ENCODE measurements around the gene MALRD1. TPM values are rescaled to one million over a fixed set of nuclear protein-coding genes. Genes with fewer than 3 reads are reported as not detected.

The MALRD1 gene
- total RNA-seq, 2 donors from 2014 or later, result not detected

DNA sequence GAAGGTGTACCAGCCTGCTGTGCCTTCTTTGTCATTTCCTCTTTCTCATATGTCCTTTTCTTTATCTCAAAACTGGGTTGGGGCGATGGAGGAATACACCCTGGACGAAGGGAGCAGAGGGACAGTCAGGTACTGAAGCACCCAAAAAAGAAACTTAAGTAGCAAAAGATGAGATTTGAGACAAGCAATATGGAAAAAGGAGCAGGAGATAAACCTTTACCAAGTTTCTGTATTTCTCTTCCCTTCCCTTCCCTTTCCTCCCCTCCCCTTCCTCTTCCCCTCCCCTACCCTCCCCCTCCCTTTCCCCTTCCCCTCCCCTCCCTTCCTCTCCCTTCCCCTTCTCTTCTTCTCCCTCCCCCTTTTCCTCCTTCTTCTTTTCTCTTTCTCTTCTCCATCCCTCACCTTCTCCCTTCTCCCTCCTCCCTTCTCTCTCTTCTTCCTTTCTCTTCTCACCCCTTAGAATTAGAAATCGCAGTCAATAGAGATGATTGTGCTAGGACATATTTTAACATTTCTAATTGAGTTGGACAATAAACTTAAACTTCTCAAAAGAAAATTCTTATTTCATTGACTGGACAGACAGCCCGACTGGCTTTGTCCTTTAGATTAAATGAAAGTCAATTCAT lies 652.9 kb downstream of the MALRD1 start:
- Mint-ChIP-seq H3K4me3 (no peak overlapping the region), H3K4me1 (no peaks in the 10 kb centered on the region), H3K36me3 (ENCODE audit: low read depth) (no peaks in the 10 kb centered on the region), H3K27me3 (no peaks in the 10 kb centered on the region), H3K27ac (no peak overlapping the region)
- ATAC-seq, result no peak
- DNase-seq, result no peak
- peaks cover 4% of the 10 kb centered on the region for H3K9me3 ChIP-seq (ENCODE audit: control insufficient read depth, low read length, poor library complexity, severe bottlenecking)

DNA sequence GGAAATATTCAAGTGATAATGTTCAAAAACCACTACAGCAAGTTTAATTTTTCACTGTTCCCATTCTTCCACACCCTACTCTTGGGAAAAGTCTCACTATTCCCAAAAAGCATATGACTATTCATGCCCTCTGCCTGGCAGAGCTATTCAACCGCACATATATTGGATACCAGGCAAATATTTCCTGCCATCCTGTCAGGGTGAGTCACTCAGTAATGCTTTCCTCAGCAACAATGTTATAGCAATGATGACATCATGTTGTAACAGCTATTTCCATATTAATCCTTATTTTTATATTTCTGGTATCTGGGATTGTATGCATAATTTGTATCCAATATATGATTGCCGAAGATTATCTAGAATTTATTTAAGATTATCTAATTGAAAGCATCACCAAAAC lies 653.6 kb downstream of the MALRD1 start:
- H3K27ac Mint-ChIP-seq, result no peak overlapping the region
- peaks cover 4% of the 10 kb centered on the region for H3K9me3 ChIP-seq (ENCODE audit: control insufficient read depth, low read length, poor library complexity, severe bottlenecking)
- H3K36me3 Mint-ChIP-seq (ENCODE audit: low read depth), result no peaks in the 10 kb centered on the region
- H3K4me3 Mint-ChIP-seq, result no peak overlapping the region
- no peaks in the 10 kb centered on the region for H3K27me3 Mint-ChIP-seq
- no peak for DNase-seq
- no peak for ATAC-seq
- H3K4me1 Mint-ChIP-seq, result no peaks in the 10 kb centered on the region

DNA sequence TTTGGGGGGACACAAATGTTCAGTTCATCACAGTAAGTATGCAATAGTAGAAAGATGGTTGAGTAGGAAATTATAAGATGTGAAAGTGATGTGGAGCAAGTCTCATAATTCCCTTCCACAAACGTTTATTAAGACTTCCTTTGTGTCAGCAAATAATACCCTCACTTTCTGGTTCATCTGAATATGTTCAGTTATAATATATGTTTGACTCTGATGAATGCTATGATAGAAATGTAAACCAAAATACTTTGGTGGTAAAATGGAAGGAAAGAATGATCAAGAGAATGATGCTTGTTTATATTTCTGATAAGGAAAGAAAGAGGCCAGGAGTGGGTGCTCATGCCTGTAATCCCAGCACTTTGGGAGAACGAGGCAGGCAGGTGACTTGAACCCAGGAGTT lies 655.9 kb downstream of the MALRD1 start:
- DNase-seq (no peak), ATAC-seq (no peak)
- H3K36me3 Mint-ChIP-seq (ENCODE audit: low read depth), result no peaks in the 10 kb centered on the region
- H3K9me3 ChIP-seq (ENCODE audit: control insufficient read depth, low read length, poor library complexity, severe bottlenecking), result no peaks in the 10 kb centered on the region
- no peak overlapping the region for H3K4me3 Mint-ChIP-seq
- H3K27ac Mint-ChIP-seq, result no peak overlapping the region
- H3K27me3 Mint-ChIP-seq, result no peaks in the 10 kb centered on the region
- no peaks in the 10 kb centered on the region for H3K4me1 Mint-ChIP-seq

DNA sequence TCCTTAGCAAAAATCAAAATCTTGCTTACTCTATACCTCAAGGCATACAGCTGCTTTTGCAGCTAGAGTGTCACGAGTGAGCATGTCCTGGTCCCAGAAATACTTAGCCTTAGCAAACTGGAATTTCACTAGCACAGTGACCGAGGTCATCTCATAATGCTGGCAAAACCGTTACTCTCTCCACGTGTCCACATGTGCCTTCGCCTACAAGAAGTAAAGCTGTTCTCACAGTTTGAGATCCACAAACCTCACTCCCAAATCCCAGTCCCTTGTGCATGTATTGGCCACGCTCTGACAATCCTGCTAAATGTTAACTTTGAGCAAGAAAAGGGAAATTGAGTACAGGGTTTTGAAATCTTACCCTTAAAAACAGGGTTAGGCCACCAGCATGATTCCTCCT lies 656.6 kb downstream of the MALRD1 start:
- DNase-seq (no peak), ATAC-seq (no peak)
- Mint-ChIP-seq H3K4me1 (no peaks in the 10 kb centered on the region), H3K27me3 (no peaks in the 10 kb centered on the region), H3K27ac (no peak overlapping the region), H3K4me3 (no peak overlapping the region), H3K36me3 (ENCODE audit: low read depth) (no peaks in the 10 kb centered on the region)
- no peaks in the 10 kb centered on the region for H3K9me3 ChIP-seq (ENCODE audit: control insufficient read depth, low read length, poor library complexity, severe bottlenecking)

DNA sequence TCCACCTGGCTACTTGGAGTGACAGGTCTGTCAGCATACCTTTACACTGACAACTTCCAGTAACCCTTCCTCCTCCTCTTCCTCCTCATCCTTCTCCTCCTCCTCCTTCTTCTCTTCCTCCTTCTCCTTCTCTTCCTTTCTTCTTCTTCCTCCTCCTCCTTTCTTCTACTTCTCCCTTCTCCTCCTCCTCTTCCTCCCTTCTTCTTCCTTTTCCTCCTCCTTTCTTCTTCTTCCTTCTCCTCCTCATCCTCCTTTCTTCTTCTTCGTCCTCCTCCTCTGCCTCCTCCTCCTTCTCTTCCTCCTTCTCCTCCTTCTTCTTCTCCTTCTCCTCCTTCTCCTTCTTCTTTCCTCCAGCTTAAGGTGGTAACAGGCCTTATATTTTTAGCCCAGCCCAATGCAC lies 658.3 kb downstream of the MALRD1 start:
- no peaks in the 10 kb centered on the region for H3K9me3 ChIP-seq (ENCODE audit: control insufficient read depth, low read length, poor library complexity, severe bottlenecking)
- DNase-seq (no peak), ATAC-seq (no peak)
- no peak overlapping the region for H3K4me3 Mint-ChIP-seq
- H3K4me1 Mint-ChIP-seq, result no peaks in the 10 kb centered on the region
- H3K27ac Mint-ChIP-seq, result no peak overlapping the region
- no peaks in the 10 kb centered on the region for H3K27me3 Mint-ChIP-seq
- no peaks in the 10 kb centered on the region for H3K36me3 Mint-ChIP-seq (ENCODE audit: low read depth)

DNA sequence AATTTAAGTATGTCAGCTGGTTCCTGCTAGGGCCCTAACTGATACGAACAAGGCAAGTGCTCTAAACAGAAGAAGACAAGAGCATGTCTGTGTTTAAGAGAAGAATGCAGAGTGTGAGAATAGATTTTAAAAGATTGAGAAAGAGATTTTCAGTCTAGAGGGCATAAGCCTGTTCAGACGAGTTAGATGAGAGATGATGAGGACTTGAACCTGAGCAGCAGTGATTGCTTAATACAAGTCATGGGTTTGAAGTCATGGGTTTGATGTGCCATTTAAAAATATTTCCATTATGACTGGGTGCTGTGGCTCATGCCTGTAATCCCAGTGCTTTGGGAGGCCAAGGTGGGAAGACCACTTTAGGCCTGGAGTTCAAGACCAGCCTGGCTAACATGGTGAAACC lies 658.8 kb downstream of the MALRD1 start:
- Mint-ChIP-seq H3K27me3 (no peaks in the 10 kb centered on the region), H3K27ac (no peak overlapping the region), H3K4me1 (no peaks in the 10 kb centered on the region), H3K36me3 (ENCODE audit: low read depth) (no peaks in the 10 kb centered on the region), H3K4me3 (no peak overlapping the region)
- no peaks in the 10 kb centered on the region for H3K9me3 ChIP-seq (ENCODE audit: control insufficient read depth, low read length, poor library complexity, severe bottlenecking)
- ATAC-seq (no peak), DNase-seq (no peak)

DNA sequence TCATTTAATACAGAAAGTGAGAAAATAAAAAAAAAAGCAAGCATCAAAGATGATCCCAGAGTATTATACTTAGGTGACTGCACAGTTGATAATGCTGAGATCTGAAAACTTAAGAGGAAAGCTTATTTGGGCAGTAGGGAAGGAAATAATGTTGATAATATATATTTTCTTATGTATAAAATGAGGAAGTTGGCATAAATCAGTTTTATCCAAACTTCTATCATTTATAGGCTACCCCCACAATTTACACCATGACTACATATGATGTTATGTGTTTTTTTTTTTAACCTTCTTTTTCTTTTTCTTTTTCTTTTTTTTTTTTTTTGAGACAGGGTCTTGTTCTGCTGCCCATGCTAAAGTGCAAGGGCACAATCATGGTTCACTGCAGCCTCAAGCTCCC lies 659.4 kb downstream of the MALRD1 start:
- no peak overlapping the region for H3K27ac Mint-ChIP-seq
- no peak for ATAC-seq
- H3K36me3 Mint-ChIP-seq (ENCODE audit: low read depth), result no peaks in the 10 kb centered on the region
- no peak overlapping the region for H3K4me3 Mint-ChIP-seq
- no peak for DNase-seq
- no peaks in the 10 kb centered on the region for H3K4me1 Mint-ChIP-seq
- H3K9me3 ChIP-seq (ENCODE audit: control insufficient read depth, low read length, poor library complexity, severe bottlenecking), result no peaks in the 10 kb centered on the region
- no peaks in the 10 kb centered on the region for H3K27me3 Mint-ChIP-seq

DNA sequence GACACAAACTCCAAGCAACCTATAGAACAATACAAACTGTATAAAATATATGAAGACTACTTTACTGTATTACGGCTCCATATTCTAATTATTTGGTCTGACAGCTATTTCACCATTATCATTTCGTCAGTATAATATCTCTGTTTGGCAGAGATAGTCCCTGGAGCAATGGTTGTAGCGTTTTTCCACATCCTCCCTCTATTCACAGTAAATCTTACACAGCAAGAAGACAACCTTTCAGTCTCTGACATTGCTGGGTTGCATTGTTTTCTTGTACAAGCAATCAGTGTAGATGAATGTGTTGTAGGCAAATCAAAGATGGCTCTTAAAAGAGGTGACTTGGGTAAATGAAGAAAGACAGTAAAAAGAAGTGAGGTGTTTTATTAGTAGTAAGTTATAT lies 662.0 kb downstream of the MALRD1 start:
- no peaks in the 10 kb centered on the region for H3K9me3 ChIP-seq (ENCODE audit: control insufficient read depth, low read length, poor library complexity, severe bottlenecking)
- H3K27me3 Mint-ChIP-seq, result no peaks in the 10 kb centered on the region
- ATAC-seq (no peak), DNase-seq (no peak)
- no peaks in the 10 kb centered on the region for H3K36me3 Mint-ChIP-seq (ENCODE audit: low read depth)
- no peak overlapping the region for H3K4me3 Mint-ChIP-seq
- no peaks in the 10 kb centered on the region for H3K4me1 Mint-ChIP-seq
- H3K27ac Mint-ChIP-seq, result no peak overlapping the region

DNA sequence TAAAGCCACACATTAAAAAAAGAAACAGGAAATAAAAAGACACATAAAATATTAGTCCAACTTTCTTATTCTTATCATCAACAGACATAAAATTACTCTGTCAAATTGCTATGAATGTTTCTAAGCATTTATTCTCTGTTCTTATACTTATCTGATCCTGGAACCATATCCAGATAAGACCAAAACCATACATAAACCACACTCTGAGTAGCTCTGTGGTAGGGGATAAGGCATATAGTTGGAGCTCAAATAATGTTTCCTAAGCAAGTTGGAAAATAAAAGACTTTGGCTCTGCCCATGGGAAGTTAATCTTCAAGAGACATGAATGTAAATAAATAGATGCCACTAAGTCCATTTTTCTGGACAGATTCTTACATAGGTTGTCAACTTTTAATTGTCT lies 664.6 kb downstream of the MALRD1 start:
- DNase-seq (no peak), ATAC-seq (no peak)
- Mint-ChIP-seq H3K36me3 (ENCODE audit: low read depth) (no peaks in the 10 kb centered on the region), H3K4me3 (no peak overlapping the region), H3K27ac (no peak overlapping the region), H3K27me3 (no peaks in the 10 kb centered on the region), H3K4me1 (no peaks in the 10 kb centered on the region)
- H3K9me3 ChIP-seq (ENCODE audit: control insufficient read depth, low read length, poor library complexity, severe bottlenecking), result no peaks in the 10 kb centered on the region

DNA sequence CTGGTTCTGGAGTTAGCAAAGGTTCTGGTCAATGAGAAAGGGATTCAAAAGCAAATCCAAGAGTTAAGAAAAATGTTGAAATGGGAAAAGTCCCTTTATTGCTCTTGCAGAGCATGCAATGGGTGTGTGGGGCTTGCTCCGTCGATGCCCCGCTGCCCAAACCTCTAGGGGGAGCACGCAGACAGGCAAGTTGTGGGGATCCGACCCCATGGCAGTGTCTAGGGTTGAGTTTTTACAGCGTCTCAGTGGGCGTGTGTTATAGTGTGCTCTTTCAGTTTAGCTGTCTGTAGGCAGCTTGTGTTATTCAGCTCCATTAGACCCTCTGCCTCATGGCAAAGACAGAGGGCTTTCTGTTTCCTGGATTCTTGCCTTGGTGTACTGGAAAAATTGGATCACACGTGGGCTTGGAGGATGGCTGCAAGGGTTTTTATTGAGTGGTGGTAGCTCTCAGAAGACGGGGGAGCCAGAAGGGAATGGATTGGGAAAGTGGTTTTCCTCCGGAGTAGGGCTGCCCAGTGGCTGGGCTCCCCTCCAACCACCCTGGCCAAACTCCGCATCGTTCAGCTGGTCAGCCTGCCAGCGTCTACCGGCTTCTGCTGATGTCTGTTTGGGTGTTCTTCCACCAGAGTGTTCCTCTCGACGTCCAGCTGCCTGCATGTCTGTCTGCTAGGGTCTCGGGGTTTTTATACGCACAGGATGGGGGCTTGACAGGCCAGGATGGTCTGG lies 665.4 kb downstream of the MALRD1 start:
- Mint-ChIP-seq H3K36me3 (ENCODE audit: low read depth) (no peaks in the 10 kb centered on the region), H3K27ac (no peak overlapping the region), H3K27me3 (no peaks in the 10 kb centered on the region), H3K4me3 (no peak overlapping the region), H3K4me1 (no peaks in the 10 kb centered on the region)
- no peak for ATAC-seq
- no peaks in the 10 kb centered on the region for H3K9me3 ChIP-seq (ENCODE audit: control insufficient read depth, low read length, poor library complexity, severe bottlenecking)
- no peak for DNase-seq

DNA sequence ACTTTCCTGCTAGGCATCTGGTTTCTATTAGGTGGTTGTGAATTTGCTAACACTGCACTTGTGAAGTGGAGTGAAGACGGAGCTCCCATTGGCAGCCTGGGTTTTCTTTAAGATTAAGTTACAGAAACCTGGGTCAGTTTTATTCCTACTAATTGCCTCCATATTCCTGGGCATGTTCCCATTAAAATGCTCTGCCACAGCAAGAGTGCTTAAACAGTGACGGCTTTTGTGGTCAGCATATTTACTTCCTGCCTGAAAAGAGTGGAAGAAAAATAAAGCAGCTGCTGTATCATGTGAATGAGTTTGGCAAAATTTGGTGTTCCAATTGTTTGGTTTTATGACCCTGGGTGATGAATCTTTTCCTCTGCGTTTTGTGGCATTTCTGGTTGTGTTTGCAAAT lies 670.7 kb downstream of the MALRD1 start:
- Mint-ChIP-seq H3K4me3 (no peak overlapping the region), H3K4me1 (no peaks in the 10 kb centered on the region), H3K36me3 (ENCODE audit: low read depth) (no peaks in the 10 kb centered on the region), H3K27ac (no peak overlapping the region), H3K27me3 (no peaks in the 10 kb centered on the region)
- no peak for ATAC-seq
- H3K9me3 ChIP-seq (ENCODE audit: control insufficient read depth, low read length, poor library complexity, severe bottlenecking), result no peaks in the 10 kb centered on the region
- DNase-seq, result no peak

DNA sequence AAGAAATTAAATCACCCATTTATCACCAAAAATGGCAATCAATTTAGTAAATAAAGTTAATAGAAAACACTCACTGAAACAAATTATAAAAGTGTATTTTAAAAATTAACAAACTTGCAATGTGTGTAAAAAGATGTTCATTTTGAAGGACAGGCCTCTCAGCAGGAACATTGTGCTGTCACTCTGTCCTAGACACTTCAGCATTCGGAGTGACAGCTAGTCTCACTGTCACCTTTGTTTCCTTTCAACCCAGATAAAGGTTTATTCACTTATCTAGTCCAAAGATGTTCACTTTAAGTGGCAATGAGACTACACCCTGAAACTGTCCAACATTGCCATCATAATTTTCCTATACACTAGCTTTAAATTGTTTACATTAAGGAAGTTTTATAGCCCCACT lies 675.7 kb downstream of the MALRD1 start:
- no peaks in the 10 kb centered on the region for H3K36me3 Mint-ChIP-seq (ENCODE audit: low read depth)
- no peak for DNase-seq
- no peak overlapping the region for H3K4me3 Mint-ChIP-seq
- H3K4me1 Mint-ChIP-seq, result no peaks in the 10 kb centered on the region
- H3K27ac Mint-ChIP-seq, result no peak overlapping the region
- no peaks in the 10 kb centered on the region for H3K9me3 ChIP-seq (ENCODE audit: control insufficient read depth, low read length, poor library complexity, severe bottlenecking)
- no peak for ATAC-seq
- no peaks in the 10 kb centered on the region for H3K27me3 Mint-ChIP-seq

DNA sequence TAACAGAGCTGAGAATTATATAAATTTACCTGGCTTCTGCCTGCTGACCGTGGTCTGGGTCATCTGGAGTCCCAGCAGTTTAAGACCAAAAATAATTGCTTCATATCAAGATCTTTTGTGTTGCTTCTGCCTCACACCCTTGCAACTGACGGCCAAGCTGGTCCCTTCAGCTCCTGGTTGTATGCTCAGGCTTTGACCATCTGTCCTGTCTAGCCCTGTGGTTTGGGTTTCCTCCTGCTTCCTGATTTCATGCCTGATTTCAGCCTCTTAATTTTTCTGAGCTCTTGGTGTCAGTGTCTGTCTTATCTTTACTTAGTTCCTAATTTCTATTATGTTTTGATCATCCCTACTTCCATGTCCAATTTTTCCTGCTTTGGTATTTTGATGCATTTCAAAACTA lies 679.8 kb downstream of the MALRD1 start:
- ATAC-seq (no peak), DNase-seq (no peak)
- Mint-ChIP-seq H3K27me3 (no peaks in the 10 kb centered on the region), H3K27ac (no peak overlapping the region), H3K4me3 (no peak overlapping the region), H3K4me1 (no peaks in the 10 kb centered on the region), H3K36me3 (ENCODE audit: low read depth) (no peaks in the 10 kb centered on the region)
- no peaks in the 10 kb centered on the region for H3K9me3 ChIP-seq (ENCODE audit: control insufficient read depth, low read length, poor library complexity, severe bottlenecking)

DNA sequence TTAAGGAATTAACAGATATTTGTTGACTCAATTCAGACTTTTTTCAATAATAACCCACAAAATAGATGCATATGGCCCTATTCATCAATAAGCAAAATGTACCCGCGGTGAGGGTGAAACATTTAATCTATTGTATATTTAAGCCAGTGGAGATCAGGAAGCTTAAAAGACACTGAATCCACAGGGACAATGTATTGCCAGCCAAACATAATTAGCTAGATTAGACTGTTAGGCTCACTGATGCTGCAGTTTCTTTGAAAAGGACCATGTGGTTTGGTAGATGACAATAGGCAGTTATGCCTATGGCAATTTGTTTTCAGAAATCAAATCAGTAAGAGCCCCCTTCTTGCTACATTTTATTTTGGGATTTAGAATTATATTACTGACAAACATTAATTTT lies 680.4 kb downstream of the MALRD1 start:
- H3K36me3 Mint-ChIP-seq (ENCODE audit: low read depth), result no peaks in the 10 kb centered on the region
- no peaks in the 10 kb centered on the region for H3K27me3 Mint-ChIP-seq
- no peaks in the 10 kb centered on the region for H3K4me1 Mint-ChIP-seq
- no peak overlapping the region for H3K4me3 Mint-ChIP-seq
- H3K9me3 ChIP-seq (ENCODE audit: control insufficient read depth, low read length, poor library complexity, severe bottlenecking), result no peaks in the 10 kb centered on the region
- H3K27ac Mint-ChIP-seq, result no peak overlapping the region
- DNase-seq (no peak), ATAC-seq (no peak)

Data from T-helper 17 cell (primary cell).